ENCODE data around the gene TTC12.

TTC12 gene

GRCh38 chr11:113404859-113405430 lies 90.6 kb downstream of the TTC12 start:
- DNase-seq (ENCODE audit: low read depth), result no peak
- no peak for TF ChIP-seq CTCF (IDR thresholded peaks at IDR 0.05; ENCODE audit: low read length, missing control alignments)

GRCh38 chr11:113405724-113406478 lies 91.5 kb downstream of the TTC12 start:
- TF ChIP-seq CTCF (IDR thresholded peaks at IDR 0.05; ENCODE audit: low read length, missing control alignments), result no peak

More at GRCh38 chr11:113404859-113405430, 90.6 kb downstream of the TTC12 start:
- H3K4me3 ChIP-seq (replicated peaks; ENCODE audit: low read depth, low read length), result no peak overlapping the region

GRCh38 chr11:113407163-113407562 lies 92.8 kb downstream of the TTC12 start:
- no peak overlapping the region for H3K4me3 ChIP-seq (replicated peaks; ENCODE audit: low read depth, low read length)
- TF ChIP-seq CTCF (IDR thresholded peaks at IDR 0.05; ENCODE audit: low read length, missing control alignments), result no peak
- no peak for DNase-seq (ENCODE audit: low read depth)

More at GRCh38 chr11:113405724-113406478, 91.5 kb downstream of the TTC12 start:
- no peak for DNase-seq (ENCODE audit: low read depth)
- no peak overlapping the region for H3K4me3 ChIP-seq (replicated peaks; ENCODE audit: low read depth, low read length)

- no peak overlapping the region for H3K4me3 ChIP-seq (replicated peaks; ENCODE audit: low read depth, low read length)
- TF ChIP-seq CTCF (IDR thresholded peaks at IDR 0.05; ENCODE audit: low read length, missing control alignments), result no peak
- no peak for DNase-seq (ENCODE audit: low read depth)
Observed at GRCh38 chr11:113408206-113408605, 93.8 kb downstream of the TTC12 start.

GRCh38 chr11:113408887-113409286 lies 94.5 kb downstream of the TTC12 start:
- TF ChIP-seq CTCF (IDR thresholded peaks at IDR 0.05; ENCODE audit: low read length, missing control alignments), result no peak
- no peak for DNase-seq (ENCODE audit: low read depth)
- H3K4me3 ChIP-seq (replicated peaks; ENCODE audit: low read depth, low read length), result no peak overlapping the region

GRCh38 chr11:113409526-113409925 lies 95.1 kb downstream of the TTC12 start:
- DNase-seq (ENCODE audit: low read depth), result no peak
- no peak overlapping the region for H3K4me3 ChIP-seq (replicated peaks; ENCODE audit: low read depth, low read length)
- no peak for TF ChIP-seq CTCF (IDR thresholded peaks at IDR 0.05; ENCODE audit: low read length, missing control alignments)

All from fibroblast of pulmonary artery (primary cell).